Testis (tissue), 3 donors: ENCODE results near the gene ZNF71. TPM values are rescaled to one million over a fixed set of nuclear protein-coding genes. Genes with fewer than 3 reads are reported as not detected.
A peak's percentile ranks its signal among the peaks of the same experiment; 100 is the strongest.

Experiments
- DNase-seq: peaks from one replicate; pipeline ENCODE4 v3.0.0-alpha.2; 2019
- H3K27ac ChIP-seq, 2 donors: fragments of 200-600 bp; sonication (generic); one replicate each; pipeline ENCODE4 v1.5.1; 2019
- H3K27me3 ChIP-seq: fragments of 200-600 bp; sonication (generic); one replicate; pipeline ENCODE4 v1.5.1; 2019
- H3K36me3 ChIP-seq: fragments of 200-600 bp; sonication (generic); one replicate; pipeline ENCODE4 v1.5.1; 2017; ENCODE audit warnings: low read depth; ENCODE audit errors: missing control alignments
- H3K4me1 ChIP-seq: fragments of 200-600 bp; sonication (generic); one replicate; pipeline ENCODE4 v1.5.1; 2019
- H3K4me3 ChIP-seq, 2 donors: fragments of 200-600 bp; sonication (generic); one replicate each; pipeline ENCODE4 v1.5.1; 2017 to 2019
- H3K9me3 ChIP-seq: fragments of 200-600 bp; sonication (generic); one replicate; pipeline ENCODE4 v1.5.1; 2017
- POLR2A ChIP-seq: fragments of 450-650 bp; IDR thresholded peaks from one replicate; pipeline ENCODE4 v1.6.1; 2017; ENCODE audit warnings: antibody characterized with exemption, mild to moderate bottlenecking, moderate library complexity
- WGBS, 2 donors: methylation state at CpG; one replicate each; pipeline ENCODE4 v1.1.5; 2018; 5-methylcytosine and 5-hydroxymethylcytosine counted together
- intact Hi-C: fragments of 100-400 bp; cut with DNase I; formaldehyde crosslinking; loops from one replicate; pipeline ENCODE4 v1.15.1; 2023; ENCODE audit warnings: low total_unique reads
- polyA plus RNA-seq: library from polyadenylated mRNA; stranded (reverse); fragments of 350-450 nt; fragmentation: Illumina TruSeq; extraction: RNeasy Lipid Tissue Mini Kit (QIAGEN cat#74804); gene quantifications from one replicate; pipeline ENCODE4 v1.2.3, GENCODE V29; 2014; ENCODE audit warnings: low read depth, low replicate concordance; ENCODE audit not compliant: insufficient read depth
- total RNA-seq, 2 donors: library from RNA; depleted of rRNA; stranded (reverse); fragments of >200 nt; gene quantifications; one replicate each; pipeline ENCODE4 v1.2.3, GENCODE V29; 2016
- TF ChIP-seq, protein P1 (sequence below), 3 experiments: fragments of 450-650 bp in 2 of 3; fragments of 200-600 bp in 1 of 3; sonication (generic) in 1 of 3; IDR thresholded peaks; one replicate each; pipeline ENCODE4 v1.5.1; 2016 to 2019; ENCODE audit warnings: antibody characterized with exemption in 3 of 3, mild to moderate bottlenecking in 2 of 3, moderate library complexity in 1 of 3

ZNF71 gene
- total and polyA plus RNA-seq, 3 donors from 2014 or later, result 7.2 to 19.6 (median 18.3) TPM

DNA sequence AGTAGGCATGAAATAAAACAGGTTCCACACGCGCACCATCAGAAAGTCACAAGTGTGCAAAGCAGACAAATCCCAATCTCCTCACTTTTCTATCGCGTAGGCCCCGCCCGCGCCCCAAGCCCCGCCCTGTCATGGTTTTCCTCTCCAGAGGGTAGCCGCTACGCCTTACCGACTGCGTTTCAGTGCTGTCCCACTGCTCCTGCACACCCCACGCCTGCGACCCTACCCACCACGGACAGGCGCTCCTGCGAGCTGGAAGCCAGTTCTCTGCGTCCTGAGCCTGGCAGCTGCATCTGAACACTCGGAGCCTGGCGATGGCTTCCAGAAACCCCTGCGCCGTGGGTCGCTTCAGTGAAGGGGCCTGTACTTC lies 28.2 kb upstream of the ZNF71 start:
- no peak for TF ChIP-seq POLR2A
- TF ChIP-seq, protein P1, sequence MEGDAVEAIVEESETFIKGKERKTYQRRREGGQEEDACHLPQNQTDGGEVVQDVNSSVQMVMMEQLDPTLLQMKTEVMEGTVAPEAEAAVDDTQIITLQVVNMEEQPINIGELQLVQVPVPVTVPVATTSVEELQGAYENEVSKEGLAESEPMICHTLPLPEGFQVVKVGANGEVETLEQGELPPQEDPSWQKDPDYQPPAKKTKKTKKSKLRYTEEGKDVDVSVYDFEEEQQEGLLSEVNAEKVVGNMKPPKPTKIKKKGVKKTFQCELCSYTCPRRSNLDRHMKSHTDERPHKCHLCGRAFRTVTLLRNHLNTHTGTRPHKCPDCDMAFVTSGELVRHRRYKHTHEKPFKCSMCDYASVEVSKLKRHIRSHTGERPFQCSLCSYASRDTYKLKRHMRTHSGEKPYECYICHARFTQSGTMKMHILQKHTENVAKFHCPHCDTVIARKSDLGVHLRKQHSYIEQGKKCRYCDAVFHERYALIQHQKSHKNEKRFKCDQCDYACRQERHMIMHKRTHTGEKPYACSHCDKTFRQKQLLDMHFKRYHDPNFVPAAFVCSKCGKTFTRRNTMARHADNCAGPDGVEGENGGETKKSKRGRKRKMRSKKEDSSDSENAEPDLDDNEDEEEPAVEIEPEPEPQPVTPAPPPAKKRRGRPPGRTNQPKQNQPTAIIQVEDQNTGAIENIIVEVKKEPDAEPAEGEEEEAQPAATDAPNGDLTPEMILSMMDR (IDR thresholded peaks at IDR 0.05), result no peak
- H3K4me1 ChIP-seq, result peaks cover 6% of the 10 kb centered on the region
- H3K4me3 ChIP-seq, result peak overlapping the region; percentile 75 to 88
- no peaks in the 10 kb centered on the region for H3K9me3 ChIP-seq
- H3K36me3 ChIP-seq, result peaks cover 6% of the 10 kb centered on the region
- H3K27me3 ChIP-seq, result no peaks in the 10 kb centered on the region
- 0 to 1% methylated on average over 12 to 23 of the region's 23 CpGs for WGBS, 2 donors
- peak; percentile 78 for DNase-seq
- peak overlapping the region; percentile 35 to 70 for H3K27ac ChIP-seq
- intact Hi-C loops, result no loop called here

DNA sequence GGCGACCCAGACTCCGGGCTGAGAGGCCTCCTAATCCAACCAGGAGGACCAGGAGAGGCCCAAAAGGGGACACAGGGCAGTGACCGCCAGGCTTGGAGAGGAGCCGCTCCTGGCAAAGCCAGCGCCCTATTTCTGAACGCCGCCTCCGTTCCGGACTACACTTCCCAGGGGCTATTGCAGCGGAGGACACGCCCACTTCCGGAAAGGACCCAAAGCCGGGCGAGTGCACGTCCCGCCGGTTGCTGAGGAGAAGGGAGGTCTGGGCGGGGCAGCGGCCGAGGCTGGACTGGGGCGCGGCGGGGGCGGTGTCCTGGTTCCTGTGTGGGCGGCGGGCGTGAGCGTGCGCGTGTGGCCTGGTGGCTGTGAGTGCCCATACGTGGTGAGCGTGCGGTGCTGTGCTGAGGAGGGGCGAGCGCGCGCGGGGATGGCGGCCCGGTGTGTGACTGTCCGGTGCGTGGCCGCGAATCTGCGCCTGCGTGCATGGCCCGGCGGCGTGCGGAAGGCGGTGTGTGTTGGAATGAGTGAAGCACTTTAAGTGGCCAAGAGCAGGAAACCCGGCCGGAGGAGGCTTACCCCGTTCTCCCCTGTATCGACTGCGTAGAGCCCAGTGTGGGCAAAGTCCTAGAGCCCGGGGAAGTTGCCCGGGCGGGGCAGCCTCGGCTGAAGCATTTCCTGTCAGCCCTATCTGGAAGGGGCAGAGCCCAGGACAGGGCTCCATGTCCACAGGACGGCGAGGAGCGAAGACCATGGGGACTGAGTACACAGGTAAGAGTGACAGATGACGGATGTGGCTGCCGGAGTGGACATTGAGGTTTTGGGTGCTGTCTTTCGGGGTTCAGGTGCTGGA lies 27.6 kb upstream of the ZNF71 start, which contains the start of gene ZNF470:
Gene ZNF470, plus strand, starts transcription at position 195 of the 847 bp plus-strand sequence. CDS start 2,844 bp downstream, outside the sequence.
- Histone ChIP-seq H3K4me3 (peak within 1 kb of the TSS; percentile 75 to 88), H3K36me3 (peaks cover 6% of the 10 kb centered on the region), H3K4me1 (peaks cover 6% of the 10 kb centered on the region), H3K27ac (peak within 1 kb of the TSS; percentile 35 to 70), H3K9me3 (no peaks in the 10 kb centered on the region), H3K27me3 (no peaks in the 10 kb centered on the region)
- WGBS, 2 donors, result 2 to 6% methylated on average over 12 to 66 of the region's 66 CpGs
- intact Hi-C loops, result no loop called here
- peak; percentile 98 for DNase-seq
- TF ChIP-seq, protein P1 (IDR thresholded peaks at IDR 0.05), result no peak
- no peak for TF ChIP-seq POLR2A

- no peak for DNase-seq
- intact Hi-C loops, result no loop called here
- no peaks in the 10 kb centered on the region for H3K27me3 ChIP-seq
- no peak for TF ChIP-seq POLR2A
- TF ChIP-seq, protein P1 (IDR thresholded peaks at IDR 0.05), result no peak
- H3K9me3 ChIP-seq, result peaks cover 3% of the 10 kb centered on the region
- peaks cover 6% of the 10 kb centered on the region for H3K36me3 ChIP-seq
- H3K27ac ChIP-seq, result no peak overlapping the region
- H3K4me1 ChIP-seq, result peaks cover 6% of the 10 kb centered on the region
- 48 to 70% methylated on average over 2 of the region's 2 CpGs for WGBS, 2 donors
- no peak overlapping the region for H3K4me3 ChIP-seq
These were observed 22.5 kb upstream of the ZNF71 start for GRCh38 chr19:56572589-56572988.

GRCh38 chr19:56573914-56574313 lies 21.2 kb upstream of the ZNF71 start:
- DNase-seq, result no peak
- H3K36me3 ChIP-seq, result peaks cover 6% of the 10 kb centered on the region
- WGBS, 2 donors, result 97 to 100% methylated on average over 3 of the region's 3 CpGs
- no peak overlapping the region for H3K27ac ChIP-seq
- H3K4me3 ChIP-seq, result no peak overlapping the region
- peaks cover 3% of the 10 kb centered on the region for H3K9me3 ChIP-seq
- intact Hi-C loops, result no loop called here
- no peaks in the 10 kb centered on the region for H3K4me1 ChIP-seq
- TF ChIP-seq, protein P1 (IDR thresholded peaks at IDR 0.05), result no peak
- no peak for TF ChIP-seq POLR2A
- H3K27me3 ChIP-seq, result no peaks in the 10 kb centered on the region
